ENCODE results near the gene CDH4. TPM values are rescaled to one million over a fixed set of nuclear protein-coding genes. Genes with fewer than 3 reads are reported as not detected.

Gene CDH4
- total and polyA plus RNA-seq, 2 of the 8 experiments (the other 6 are each of a cell fraction or from before 2014, with no cell fraction given) = 4.3 to 7.9 TPM

DNA sequence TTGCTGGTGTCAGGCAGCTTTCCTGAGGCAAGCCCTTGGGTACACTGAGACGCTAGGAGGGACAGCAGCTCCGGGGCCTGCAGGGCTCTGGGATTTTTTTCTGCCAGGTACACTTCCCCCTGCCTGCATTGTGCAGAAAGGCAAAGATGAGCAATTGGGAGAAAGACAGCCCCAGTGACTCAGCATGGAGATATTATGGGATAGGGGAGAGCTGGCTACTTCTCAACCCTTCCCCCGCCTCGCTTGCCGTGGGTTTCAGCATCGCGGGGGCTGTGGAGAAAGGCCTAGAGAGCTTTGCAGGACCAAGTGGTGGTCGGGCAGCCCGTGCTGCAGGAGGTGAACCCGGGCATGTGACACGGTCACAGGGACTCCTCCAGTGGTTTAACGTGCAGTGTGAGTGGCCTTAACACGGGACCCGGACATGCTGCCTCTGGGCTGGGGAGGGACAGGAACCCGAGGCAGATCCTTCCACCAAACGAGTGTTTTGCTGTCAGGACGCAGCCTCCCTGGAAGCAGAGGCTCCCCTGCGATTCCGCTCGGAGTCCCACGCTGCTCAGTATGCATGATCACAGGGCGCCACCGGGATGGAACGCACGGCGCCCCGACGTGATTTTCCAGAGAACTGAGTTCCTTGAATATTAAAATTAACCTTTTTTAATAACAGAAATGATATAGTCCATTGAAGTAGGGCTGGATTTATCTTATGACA lies 139.9 kb downstream of the CDH4 start:
- Histone ChIP-seq H3K27ac (ENCODE audit: low read depth, low read length) (no peak overlapping the region; the same call in 1 of the 2 replicates), H3K4me2 (ENCODE audit: insufficient read depth in 1 of 2, low read depth in 2 of 2, low read length in 2 of 2) (no peak overlapping the region)
- POLR2A ChIA-PET (ENCODE audit: partially characterized antibody) = no interaction called here
- no peak for TF ChIP-seq CBX5 (IDR thresholded peaks at IDR 0.05; ENCODE audit: low read depth, low read length)
- no peak for TF ChIP-seq TBP (IDR thresholded peaks at IDR 0.05; ENCODE audit: low read depth, low read length)
- TF ChIP-seq EGR1 (IDR thresholded peaks at IDR 0.05; ENCODE audit: borderline replicate concordance, low read depth, low read length) = no peak
- no peak for TF ChIP-seq RNF2 (IDR thresholded peaks at IDR 0.05; ENCODE audit: borderline replicate concordance, low read depth, low read length, missing control alignments, poor library complexity, severe bottlenecking)
- TF ChIP-seq CTBP2 (IDR thresholded peaks at IDR 0.05; ENCODE audit: borderline replicate concordance, insufficient read depth, insufficient read length, low read length) = no peak
- TF ChIP-seq SIX5 (IDR thresholded peaks at IDR 0.05; ENCODE audit: low read depth, low read length) = no peak
- TF ChIP-seq HDAC6 (IDR thresholded peaks at IDR 0.05; ENCODE audit: low read depth, low read length) = no peak
- TF ChIP-seq SIN3A (conservative IDR thresholded peaks at IDR 0.05 in 1 of 2, IDR thresholded peaks at IDR 0.05 in 1 of 2; ENCODE audit: low read depth in 1 of 2, low read length in 2 of 2) = no peak

More for the DNA sequence above, 139.9 kb downstream of the CDH4 start:
- Histone ChIP-seq H2BK120ac (replicated peaks; ENCODE audit: low read depth, low read length) (no peak overlapping the region), H4K91ac (replicated peaks; ENCODE audit: insufficient read length, low read length) (no peak overlapping the region), H4K20me1 (replicated peaks in 1 of 2; ENCODE audit: control insufficient read depth in 1 of 2, insufficient read depth in 2 of 2, low read length in 2 of 2) (peaks cover 0 to 3% of the 10 kb centered on the region in 2 experiments), H2BK15ac (ENCODE audit: low read length) (peak overlapping the region; percentile 88; the same call in 1 of the 2 replicates), H3K23me2 (ENCODE audit: low read depth, low read length) (peaks cover 4% of the 10 kb centered on the region; the same call in 1 of the 2 replicates), H2AK5ac (ENCODE audit: low read depth, low read length) (0 out of 2 replicates have a peak overlapping the region, but pooled peaks have one; percentile 39), H3K4me1 (replicated peaks in 1 of 4; ENCODE audit: control insufficient read depth in 3 of 4, insufficient read depth in 4 of 4, low read length in 3 of 4) (peaks cover 0 to 9% (median 5%) of the 10 kb centered on the region in 4 experiments; a peak in 4 of 7 replicates), H3K23ac (ENCODE audit: insufficient read length) (no peak overlapping the region), H3K79me1 (ENCODE audit: low read depth, low read length) (no peaks in the 10 kb centered on the region), H3K79me2 (ENCODE audit: control insufficient read depth in 1 of 2, insufficient read depth in 2 of 2, low read length in 2 of 2) (no peaks in the 10 kb centered on the region), H3K9ac (replicated peaks in 1 of 4; ENCODE audit: extremely low read depth in 1 of 4, low read depth in 3 of 4, low read length in 3 of 4) (no peak overlapping the region), H3K18ac (ENCODE audit: extremely low read depth, low read length) (no peak overlapping the region; the same call in 1 of the 2 replicates), H2BK20ac (ENCODE audit: low read length) (peak overlapping the region; percentile 34; the same call in 1 of the 2 replicates), H3K14ac (ENCODE audit: insufficient read length) (no peak overlapping the region), H3K56ac (replicated peaks; ENCODE audit: insufficient read length, low read depth, low read length) (no peak overlapping the region), H3K36me3 (ENCODE audit: control insufficient read depth in 2 of 4, insufficient read depth in 4 of 4, low read length in 3 of 4) (no peaks in the 10 kb centered on the region), H3K9me3 (ENCODE audit: insufficient read depth in 2 of 2, low read depth in 1 of 2, low read length in 1 of 2) (peaks cover 0 to 5% of the 10 kb centered on the region in 2 experiments; a peak in 1 of 4 replicates), H3K27me3 (replicated peaks in 1 of 4; ENCODE audit: control insufficient read depth in 3 of 4, extremely low read depth in 1 of 4, insufficient read depth in 3 of 4, low read length in 3 of 4) (peaks cover 0 to 2% (median 0%) of the 10 kb centered on the region in 4 experiments; a peak in 1 of 7 replicates), H2BK12ac (ENCODE audit: low read depth, low read length) (0 out of 2 replicates have a peak overlapping the region, but pooled peaks have one; percentile 92), H3K4ac (replicated peaks; ENCODE audit: insufficient read length, low read depth, low read length) (no peak overlapping the region), H4K8ac (ENCODE audit: extremely low read depth, insufficient read depth, low read length) (no peak overlapping the region), H3K4me3 (ENCODE audit: extremely low read depth in 1 of 4, insufficient read depth in 2 of 4, low read depth in 3 of 4, low read length in 4 of 4) (no peak overlapping the region), H2BK5ac (ENCODE audit: low read depth, low read length) (no peak overlapping the region), H2AFZ (ENCODE audit: low read length) (no peak overlapping the region), H4K5ac (ENCODE audit: insufficient read length, low read depth, low read length) (no peak overlapping the region)
- FAIRE-seq (no peak), DNase-seq (ENCODE audit: low read depth in 1 of 2, low spot score in 2 of 2) (peak in 1 of 2 experiments; percentile 53)
- 84% methylated on average over 28 of the region's 28 CpGs; no CpG with 5 or more reads in 1 of the 2 experiments for WGBS, 2 experiments (ENCODE audit: extremely low coverage in 1 of 2, insufficient coverage in 1 of 2, insufficient read length in 1 of 2, insufficient replicate concordance in 2 of 2, low coverage in 1 of 2, low lambda C conversion rate in 2 of 2, missing lambda C conversion rate in 1 of 2)
- CTCF ChIA-PET (ENCODE audit: partially characterized antibody) = interaction anchor here (1.2 to 1.5 kb wide), 3 partner anchors 8 to 22 kb away, joined by 3 to 5 read pairs (median 3); no protein-coding TSS in a partner anchor

Measured in H1 (cell line).